ENCODE data around the gene ERC1. TPM values are rescaled to one million over a fixed set of nuclear protein-coding genes. Genes with fewer than 3 reads are reported as not detected.

The ERC1 gene
- total and polyA plus RNA-seq, 2 donors (not counting 3 experiments of a cell fraction or from before 2014, with no cell fraction given): 11.7 to 66.1 TPM

DNA sequence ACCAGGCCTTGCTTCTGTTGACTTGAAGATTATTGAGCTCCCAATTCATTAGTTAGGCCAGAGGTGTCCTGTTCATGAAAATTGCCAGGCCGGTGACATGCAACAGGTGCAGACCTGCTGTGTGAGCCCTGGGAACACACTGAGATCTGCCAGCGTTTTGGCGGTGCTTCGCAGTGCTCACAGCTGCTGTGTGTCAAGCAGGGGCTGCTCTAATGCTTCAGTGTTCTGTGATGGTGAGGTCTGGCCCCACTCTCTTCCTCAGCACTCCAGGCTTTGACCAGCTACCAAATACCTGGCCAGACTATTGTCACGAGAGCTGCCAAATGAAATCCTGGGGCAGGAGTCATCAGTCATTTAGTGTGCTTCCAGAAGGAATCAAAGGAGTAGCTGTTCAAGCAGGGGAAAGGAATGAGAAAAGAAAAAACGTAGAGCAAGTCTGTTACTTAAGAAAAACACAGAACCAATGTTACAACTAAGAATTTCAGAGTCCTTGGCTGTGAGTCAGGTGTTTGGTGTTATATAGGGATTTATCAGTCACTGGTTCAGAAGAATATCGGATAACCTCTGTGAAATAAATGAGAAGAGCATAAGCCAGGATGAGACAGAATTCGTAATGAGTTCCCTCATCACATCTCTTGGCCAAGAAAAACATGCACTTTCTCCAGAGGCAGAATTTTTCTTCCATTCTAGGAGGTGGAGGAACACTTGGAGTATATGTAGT is 452.6 kb downstream of the ERC1 start:
- Histone ChIP-seq H3K27ac (ENCODE audit: insufficient read depth, low read depth, low read length) (no peak overlapping the region), H4K20me1 (replicated peaks; ENCODE audit: control insufficient read depth, extremely low read depth, insufficient read depth, low read length) (no peaks in the 10 kb centered on the region), H3K36me3 (ENCODE audit: control insufficient read depth in 2 of 2, extremely low read depth in 1 of 2, insufficient read depth in 2 of 2, low read length in 2 of 2) (no peaks in the 10 kb centered on the region), H3K9me1 (replicated peaks; ENCODE audit: control insufficient read depth, extremely low read depth, insufficient read depth, low read length) (no peaks in the 10 kb centered on the region), H3K4me2 (ENCODE audit: insufficient read depth, low read length) (no peak overlapping the region), H3K4me3 (replicated peaks in 1 of 3; ENCODE audit: insufficient read depth in 1 of 3, low read depth in 1 of 3, low read length in 3 of 3) (no peak overlapping the region), H3K4me1 (ENCODE audit: control insufficient read depth, extremely low read depth, insufficient read depth, low read length) (no peaks in the 10 kb centered on the region), H3K27me3 (ENCODE audit: control insufficient read depth in 2 of 2, insufficient read depth in 2 of 2, low read length in 2 of 2) (no peaks in the 10 kb centered on the region), H3K9ac (replicated peaks; ENCODE audit: extremely low read depth, insufficient read depth, low read length) (no peak overlapping the region), H2AFZ (ENCODE audit: low read depth, low read length) (no peak overlapping the region), H3K79me2 (ENCODE audit: control insufficient read depth, insufficient read depth, low read length) (no peaks in the 10 kb centered on the region), H3K9me3 (replicated peaks; ENCODE audit: control insufficient read depth, insufficient read depth, low read length) (no peaks in the 10 kb centered on the region)
- dilution Hi-C loops (cut with MboI; ENCODE audit: extremely low pct_ligation_motif_present, low sequenced_read_pairs): no loop called here
- no peak for FAIRE-seq
- TF ChIP-seq, protein P1, sequence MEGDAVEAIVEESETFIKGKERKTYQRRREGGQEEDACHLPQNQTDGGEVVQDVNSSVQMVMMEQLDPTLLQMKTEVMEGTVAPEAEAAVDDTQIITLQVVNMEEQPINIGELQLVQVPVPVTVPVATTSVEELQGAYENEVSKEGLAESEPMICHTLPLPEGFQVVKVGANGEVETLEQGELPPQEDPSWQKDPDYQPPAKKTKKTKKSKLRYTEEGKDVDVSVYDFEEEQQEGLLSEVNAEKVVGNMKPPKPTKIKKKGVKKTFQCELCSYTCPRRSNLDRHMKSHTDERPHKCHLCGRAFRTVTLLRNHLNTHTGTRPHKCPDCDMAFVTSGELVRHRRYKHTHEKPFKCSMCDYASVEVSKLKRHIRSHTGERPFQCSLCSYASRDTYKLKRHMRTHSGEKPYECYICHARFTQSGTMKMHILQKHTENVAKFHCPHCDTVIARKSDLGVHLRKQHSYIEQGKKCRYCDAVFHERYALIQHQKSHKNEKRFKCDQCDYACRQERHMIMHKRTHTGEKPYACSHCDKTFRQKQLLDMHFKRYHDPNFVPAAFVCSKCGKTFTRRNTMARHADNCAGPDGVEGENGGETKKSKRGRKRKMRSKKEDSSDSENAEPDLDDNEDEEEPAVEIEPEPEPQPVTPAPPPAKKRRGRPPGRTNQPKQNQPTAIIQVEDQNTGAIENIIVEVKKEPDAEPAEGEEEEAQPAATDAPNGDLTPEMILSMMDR (IDR thresholded peaks at IDR 0.05; ENCODE audit: extremely low read depth in 1 of 2, insufficient read depth in 1 of 2, low read depth in 1 of 2, low read length in 2 of 2): no peak
- TF ChIP-seq POLR2AphosphoS5 (IDR thresholded peaks at IDR 0.05; ENCODE audit: insufficient read depth, low read depth, low read length) (no peak), FOS (IDR thresholded peaks at IDR 0.05; ENCODE audit: borderline replicate concordance, insufficient read depth, low read length) (no peak), POLR2A (IDR thresholded peaks at IDR 0.05; ENCODE audit: low read depth, low read length) (no peak), EZH2 (IDR thresholded peaks at IDR 0.05; ENCODE audit: borderline replicate concordance, low read depth, low read length, severe bottlenecking) (no peak), GATA2 (IDR thresholded peaks at IDR 0.05; ENCODE audit: insufficient read depth, insufficient read length, low read depth, low read length) (no peak), JUN (IDR thresholded peaks at IDR 0.05; ENCODE audit: borderline replicate concordance, insufficient read depth, insufficient read length, low read depth) (no peak), MYC (IDR thresholded peaks at IDR 0.05; ENCODE audit: low read depth, low read length) (no peak)
- TF ChIP-seq, protein P2, sequence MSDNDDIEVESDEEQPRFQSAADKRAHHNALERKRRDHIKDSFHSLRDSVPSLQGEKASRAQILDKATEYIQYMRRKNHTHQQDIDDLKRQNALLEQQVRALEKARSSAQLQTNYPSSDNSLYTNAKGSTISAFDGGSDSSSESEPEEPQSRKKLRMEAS (IDR thresholded peaks at IDR 0.05; ENCODE audit: insufficient read depth, insufficient read length): no peak
- no TSS peak for BruUV-seq (replicated peaks)
- DNase-seq (ENCODE audit: low read depth, low spot score): no peak
- POLR2A ChIA-PET: no interaction called here
- intact Hi-C loops (cut with micrococcal nuclease): no loop called here
- CTCF ChIA-PET: interaction anchor here (0.7 to 1.8 kb wide), 3 partner anchors 8 to 17 kb away, joined by 3 to 4 read pairs (median 4); no protein-coding TSS in a partner anchor
